Uterine smooth muscle cell (primary cell): Measurements from ENCODE around the gene UHMK1. TPM values are rescaled to one million over a fixed set of nuclear protein-coding genes. Genes with fewer than 3 reads are reported as not detected.

ENCODE experiments used
- total RNA-seq: library from RNA; depleted of rRNA; stranded (reverse); fragments of >200 nt; gene quantifications from 2 replicates; pipeline ENCODE4 v1.2.3, GENCODE V29; 2014

The UHMK1 gene, protein sequence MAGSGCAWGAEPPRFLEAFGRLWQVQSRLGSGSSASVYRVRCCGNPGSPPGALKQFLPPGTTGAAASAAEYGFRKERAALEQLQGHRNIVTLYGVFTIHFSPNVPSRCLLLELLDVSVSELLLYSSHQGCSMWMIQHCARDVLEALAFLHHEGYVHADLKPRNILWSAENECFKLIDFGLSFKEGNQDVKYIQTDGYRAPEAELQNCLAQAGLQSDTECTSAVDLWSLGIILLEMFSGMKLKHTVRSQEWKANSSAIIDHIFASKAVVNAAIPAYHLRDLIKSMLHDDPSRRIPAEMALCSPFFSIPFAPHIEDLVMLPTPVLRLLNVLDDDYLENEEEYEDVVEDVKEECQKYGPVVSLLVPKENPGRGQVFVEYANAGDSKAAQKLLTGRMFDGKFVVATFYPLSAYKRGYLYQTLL
- total RNA-seq, result 92.5 and 130 TPM in 2 replicates

GRCh38 chr1:162497723-162498495 lies at the start of gene UHMK1:
TSS of gene UHMK1 (plus strand) at chr1:162497818. CDS start at chr1:162498001, 183 bp downstream.

DNA sequence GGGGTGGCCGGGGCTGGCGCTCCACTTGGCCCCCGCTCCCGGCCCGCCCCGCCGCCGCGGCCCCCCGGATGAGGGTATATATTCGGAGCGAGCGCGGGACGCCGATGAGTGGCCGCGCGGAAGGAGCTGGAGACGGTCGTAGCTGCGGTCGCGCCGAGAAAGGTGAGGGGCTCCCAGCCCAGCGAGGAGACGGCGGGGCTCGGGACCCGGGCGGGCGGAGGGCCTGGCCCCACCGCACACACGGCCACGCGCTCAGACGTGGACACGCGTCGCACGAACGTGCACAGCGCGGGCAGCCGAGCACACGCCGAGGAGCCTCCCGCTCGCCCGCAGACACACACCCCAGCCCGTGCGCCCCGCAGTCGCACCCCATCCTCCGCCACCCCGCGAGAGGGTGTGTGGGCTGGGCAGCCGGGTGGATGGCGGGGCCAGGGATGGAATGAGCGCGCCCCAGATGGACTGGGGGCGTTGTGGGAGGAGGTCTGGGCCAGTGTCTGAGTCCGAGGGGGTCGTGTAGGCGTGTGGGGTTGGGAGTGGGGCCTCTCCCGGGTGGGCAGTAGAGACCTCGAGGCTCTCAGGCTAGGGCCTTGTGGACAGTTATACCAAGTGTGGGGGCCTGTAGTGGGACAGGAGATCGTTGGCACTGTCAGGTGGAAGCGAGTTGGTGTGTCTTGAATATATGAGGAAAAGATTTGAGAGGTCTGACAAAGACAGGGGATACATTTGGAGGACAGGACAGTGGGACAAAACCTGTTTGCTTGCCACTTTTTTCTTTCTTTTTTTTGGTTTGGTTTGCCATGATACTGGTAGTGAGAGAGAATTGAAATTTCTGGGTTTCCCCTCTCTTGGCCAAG lies 64.2 kb downstream of the UHMK1 start, which contains the start of gene UAP1:
TSS of gene UAP1 (plus strand) at position 107 of the 854 bp plus-strand sequence. CDS start 4,347 bp downstream, outside the sequence.

Other genes starting within 250 kb of the UHMK1 start
- gene SPATA46, start 121.0 kb upstream of the UHMK1 start, total RNA-seq, result 0.12 TPM in 1 of 2 replicates, not detected in the other
- 0.33 and 0.50 TPM in 2 replicates for gene C1orf226, start 116.1 kb upstream of the UHMK1 start, total RNA-seq
- under 0.01 TPM in 1 of 2 replicates, not detected in the other for gene SH2D1B, start 85.7 kb upstream of the UHMK1 start, total RNA-seq
- gene UAP1, start 63.9 kb downstream of the UHMK1 start, total RNA-seq, result 181 and 262 TPM in 2 replicates
- 230 and 316 TPM in 2 replicates for gene DDR2, start 134.6 kb downstream of the UHMK1 start, total RNA-seq